ES-I3 (cell line): ENCODE measurements around the gene UTF1.
"Not testable (repeated sequence)": the region's sequence is repeated elsewhere in the genome, so short reads cannot be mapped to it uniquely, and the experiment has no call there.

Experiments used
- H3K36me3 ChIP-seq: 2 replicates; pipeline ENCODE4 v1.6.1; 2013; ENCODE audit warnings: mild to moderate bottlenecking, low read length, control low read depth, moderate library complexity; ENCODE audit not compliant: insufficient read depth
- H3K4me1 ChIP-seq: 2 replicates; pipeline ENCODE4 v1.6.1; 2013; ENCODE audit warnings: mild to moderate bottlenecking, control low read depth, low read length; ENCODE audit not compliant: insufficient read depth
- H3K9ac ChIP-seq: 2 replicates; pipeline ENCODE4 v1.6.1; 2013; ENCODE audit warnings: low read depth, mild to moderate bottlenecking, low read length, moderate library complexity
- H3K9me3 ChIP-seq: 2 replicates; pipeline ENCODE4 v1.6.1; 2013; ENCODE audit warnings: mild to moderate bottlenecking, low read length, moderate library complexity; ENCODE audit not compliant: control insufficient read depth, insufficient read depth

UTF1 gene

DNA sequence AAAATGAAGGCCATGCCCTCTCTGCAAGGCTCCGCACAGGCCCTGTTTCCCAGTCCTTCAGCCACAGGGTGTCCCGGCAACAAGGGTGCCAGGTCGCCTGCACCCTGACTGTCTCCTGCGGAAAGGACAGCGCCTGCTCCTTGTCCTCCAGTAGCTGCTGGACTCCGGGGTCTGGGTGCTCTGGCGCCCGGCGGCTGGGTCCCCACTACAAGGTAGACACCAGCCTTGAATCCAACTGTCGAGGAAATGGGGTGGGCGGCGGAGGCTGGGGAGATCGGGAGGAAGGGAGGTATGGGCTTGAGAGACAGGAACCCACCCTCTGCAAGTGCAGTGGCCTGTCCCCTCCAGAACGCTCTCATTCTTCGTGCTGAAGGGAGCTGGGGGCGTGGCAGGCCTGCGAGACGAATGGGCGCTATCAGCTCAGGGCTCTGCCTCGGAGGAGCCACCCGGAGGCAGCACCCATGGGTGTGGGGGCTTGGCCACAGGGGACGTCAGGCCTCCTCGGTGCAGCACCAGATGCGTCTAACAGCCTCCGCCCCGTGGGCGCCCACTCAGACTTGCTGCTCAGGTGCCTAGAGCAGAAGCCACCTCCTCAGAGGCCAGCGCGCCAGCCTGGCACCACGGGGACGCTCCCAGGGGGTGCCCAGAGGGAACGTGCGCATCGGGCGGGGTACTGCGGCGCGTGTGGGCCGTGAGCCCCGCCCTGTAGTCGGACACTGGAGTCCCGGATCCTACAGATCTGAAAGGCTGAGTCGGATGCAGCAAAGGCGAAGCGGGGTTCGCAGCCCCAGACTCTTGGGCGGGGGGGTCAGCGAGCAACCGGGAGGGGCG, 31.1 kb downstream of the UTF1 start:
- peak overlapping the region; percentile 37 for H3K9ac ChIP-seq
- H3K36me3 ChIP-seq, result no peaks in the 10 kb centered on the region; the same call in 1 of the 2 replicates
- H3K9me3 ChIP-seq, result no peaks in the 10 kb centered on the region
- H3K4me1 ChIP-seq, result peaks cover 14% of the 10 kb centered on the region; the same call in 1 of the 2 replicates

DNA sequence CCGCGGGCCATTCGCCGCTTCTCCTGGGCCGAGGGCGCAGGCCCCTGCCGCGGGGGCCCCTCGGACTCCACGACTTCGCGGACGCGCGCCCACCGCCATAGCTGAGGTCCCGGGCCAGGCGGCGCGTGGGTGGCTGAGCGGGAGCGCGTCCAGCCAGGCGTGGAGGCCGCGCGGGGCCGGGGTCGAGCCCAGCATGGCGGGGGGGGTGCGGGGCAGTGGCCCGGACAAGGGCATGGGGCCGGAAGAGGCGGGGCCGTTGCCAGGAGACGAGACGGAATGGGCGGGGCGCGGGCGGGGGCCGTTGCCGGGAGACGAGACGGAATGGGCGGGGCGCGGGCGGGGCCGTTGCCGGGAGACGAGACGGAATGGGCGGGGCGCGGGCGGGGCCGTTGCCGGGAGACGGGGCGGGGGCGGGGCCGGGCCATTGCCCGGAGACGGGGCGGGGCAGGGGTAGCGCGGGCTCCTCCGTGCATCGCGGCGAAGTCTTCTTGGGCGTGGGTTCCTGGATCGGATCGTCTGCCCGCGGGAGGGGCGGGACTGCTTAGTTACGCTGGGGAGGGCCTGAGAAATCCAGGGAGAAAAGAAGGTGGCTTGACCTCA, 31.8 kb downstream of the UTF1 start:
- peaks cover 14% of the 10 kb centered on the region; the same call in 1 of the 2 replicates for H3K4me1 ChIP-seq

DNA sequence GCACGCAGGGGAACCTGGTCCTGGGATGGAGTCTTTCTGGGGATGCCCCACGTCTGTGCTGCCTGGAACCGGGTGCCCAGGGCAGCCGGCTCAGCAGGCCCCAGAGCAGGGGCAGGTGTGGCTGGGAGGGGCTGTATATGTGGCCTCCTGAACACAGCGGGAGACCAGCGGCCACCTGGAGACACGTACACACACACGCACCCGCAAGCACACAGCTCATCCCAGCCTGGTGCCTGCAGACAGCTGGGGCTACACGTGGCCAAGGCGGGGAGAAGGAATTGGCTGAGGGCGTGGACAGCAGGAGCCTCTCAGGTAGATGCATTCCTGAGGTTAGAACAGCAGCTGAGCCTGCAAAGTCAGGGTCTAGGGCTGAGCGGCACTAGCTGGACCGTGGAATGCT, 32.7 kb downstream of the UTF1 start:
- no peaks in the 10 kb centered on the region; the same call in 1 of the 2 replicates for H3K36me3 ChIP-seq

More for the DNA sequence above, 31.8 kb downstream of the UTF1 start:
- no peaks in the 10 kb centered on the region for H3K9me3 ChIP-seq
- peak overlapping the region; percentile 40; the same call in 1 of the 2 replicates for H3K9ac ChIP-seq
- H3K36me3 ChIP-seq, result no peaks in the 10 kb centered on the region; the same call in 1 of the 2 replicates

DNA sequence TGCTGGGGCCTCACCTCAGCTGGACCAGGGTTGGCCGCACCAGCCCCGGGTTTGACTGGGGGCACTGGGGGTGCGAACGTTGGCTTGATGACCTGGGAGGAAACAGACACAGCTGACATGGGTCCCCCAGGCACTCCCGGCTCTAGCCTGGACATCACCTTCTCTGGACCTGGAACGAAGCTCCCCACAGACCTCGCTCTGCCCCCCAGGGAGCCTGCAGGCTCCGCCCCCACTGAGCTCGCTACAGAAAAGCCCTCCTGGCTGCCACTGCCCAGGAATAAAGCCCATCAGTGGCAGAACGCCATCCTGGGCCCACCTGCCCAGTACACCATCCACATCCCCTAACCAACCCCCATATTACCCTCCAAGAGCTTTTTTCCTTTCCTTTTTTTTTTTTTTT, 33.7 kb downstream of the UTF1 start:
- Histone ChIP-seq H3K9ac (no peak overlapping the region), H3K4me1 (peaks cover 8% of the 10 kb centered on the region; the same call in 1 of the 2 replicates)

More for the DNA sequence above, 32.7 kb downstream of the UTF1 start:
- Histone ChIP-seq H3K9me3 (no peaks in the 10 kb centered on the region), H3K4me1 (peaks cover 14% of the 10 kb centered on the region; the same call in 1 of the 2 replicates), H3K9ac (peak overlapping the region; percentile 40; the same call in 1 of the 2 replicates)

DNA sequence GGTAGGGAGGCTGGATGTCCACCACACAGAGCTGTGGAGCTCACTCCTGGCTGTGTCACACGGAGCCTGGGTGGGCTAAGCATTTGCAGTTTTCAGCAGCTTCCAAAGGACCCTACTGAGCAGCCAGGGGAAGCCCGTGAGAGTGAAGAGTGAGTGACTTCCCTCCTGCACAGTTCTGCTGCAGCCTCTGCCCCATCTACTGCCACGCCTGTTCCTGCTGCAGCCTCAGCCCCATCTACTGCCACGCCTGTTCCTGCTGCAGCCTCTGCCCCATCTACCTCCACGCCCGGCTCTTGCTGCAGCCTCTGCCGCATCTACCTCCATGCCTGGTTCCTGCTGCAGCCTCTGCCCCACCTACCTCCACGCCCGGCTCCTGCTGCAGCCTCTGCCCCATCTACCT, 34.4 kb downstream of the UTF1 start:
- Histone ChIP-seq H3K36me3 (no peaks in the 10 kb centered on the region; the same call in 1 of the 2 replicates), H3K4me1 (peaks cover 8% of the 10 kb centered on the region; the same call in 1 of the 2 replicates), H3K9me3 (no peaks in the 10 kb centered on the region), H3K9ac (no peak overlapping the region)

More for the DNA sequence above, 33.7 kb downstream of the UTF1 start:
- H3K36me3 ChIP-seq, result no peaks in the 10 kb centered on the region; the same call in 1 of the 2 replicates
- H3K9me3 ChIP-seq, result no peaks in the 10 kb centered on the region

DNA sequence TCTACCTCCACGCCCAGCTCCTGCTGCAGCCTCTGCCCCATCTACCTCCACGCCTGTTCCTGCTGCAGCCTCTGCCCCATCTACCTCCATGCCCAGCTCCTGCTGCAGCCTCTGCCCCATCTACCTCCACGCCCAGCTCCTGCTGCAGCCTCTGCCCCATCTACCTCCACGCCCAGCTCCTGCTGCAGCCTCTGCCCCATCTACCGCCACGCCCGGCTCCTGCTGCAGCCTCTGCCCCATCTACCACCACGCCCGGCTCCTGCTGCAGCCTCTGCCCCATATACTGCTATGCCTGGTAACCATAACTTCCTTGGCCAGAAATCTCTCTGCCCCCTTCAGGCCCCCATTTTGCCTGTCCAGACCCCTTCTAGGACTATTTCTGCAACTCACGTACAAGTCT, 35.0 kb downstream of the UTF1 start:
- not testable (repeated sequence) for H3K9me3 ChIP-seq, H3K9ac ChIP-seq, H3K4me1 ChIP-seq, H3K36me3 ChIP-seq

DNA sequence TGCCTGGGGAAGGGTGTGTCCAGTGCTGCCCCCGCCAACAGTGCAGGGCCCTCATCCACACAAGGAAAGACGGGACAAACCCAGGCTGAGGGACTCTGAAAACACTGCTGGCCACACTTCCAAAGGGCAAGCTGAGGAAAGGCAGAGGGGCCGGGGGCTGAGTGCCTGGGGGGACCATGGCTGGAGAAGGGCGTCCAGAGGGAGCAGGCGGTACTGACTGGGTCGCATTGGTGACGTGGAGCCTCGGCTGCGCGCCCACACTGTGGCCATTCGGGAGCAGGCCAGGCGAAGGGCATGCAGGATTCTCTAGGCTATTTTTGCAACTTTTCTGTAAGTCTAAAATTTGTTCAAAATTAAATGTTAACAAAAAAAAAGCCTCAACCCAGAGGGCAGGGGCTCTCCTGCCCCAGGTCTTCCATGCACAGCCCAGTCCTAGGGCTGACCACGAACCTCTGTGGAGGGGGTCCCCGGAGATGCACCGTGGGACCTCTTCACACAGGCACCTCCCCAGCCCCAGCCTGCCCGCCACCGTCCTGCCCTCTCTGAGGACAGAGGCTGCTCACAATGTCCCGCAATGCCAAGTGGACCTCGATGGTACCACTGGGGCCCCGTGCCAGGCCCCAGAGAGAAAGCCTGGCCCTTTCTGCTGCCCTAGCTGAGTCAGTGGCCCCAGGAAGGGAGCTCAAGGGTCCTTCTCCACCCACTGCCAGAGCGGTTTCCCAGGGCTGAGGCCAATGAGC, 36.2 kb downstream of the UTF1 start:
- no peaks in the 10 kb centered on the region; the same call in 1 of the 2 replicates for H3K36me3 ChIP-seq
- no peaks in the 10 kb centered on the region for H3K9me3 ChIP-seq
- H3K9ac ChIP-seq, result no peak overlapping the region
- peaks cover 5% of the 10 kb centered on the region; the same call in 1 of the 2 replicates for H3K4me1 ChIP-seq

DNA sequence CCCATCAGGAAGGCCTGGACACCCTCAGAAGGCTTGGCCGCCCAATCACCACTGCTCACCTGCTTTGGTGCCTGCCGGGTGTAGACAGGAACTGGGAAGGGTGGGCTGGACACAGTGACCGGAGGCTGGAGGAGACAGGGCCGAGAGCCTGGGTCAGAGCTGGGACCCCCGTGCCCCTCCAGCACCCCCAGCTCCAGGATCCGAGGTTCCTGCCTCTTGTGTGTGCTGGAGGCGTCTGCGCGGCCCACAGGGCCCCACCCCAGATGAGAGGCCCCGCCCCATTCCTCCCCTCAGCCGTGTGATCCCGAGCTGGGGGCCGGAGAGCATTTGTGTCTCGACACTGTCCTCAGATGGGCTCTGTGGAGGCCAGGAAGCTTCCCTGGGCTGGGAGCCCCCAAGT, 37.3 kb downstream of the UTF1 start:
- no peak overlapping the region for H3K9ac ChIP-seq

DNA sequence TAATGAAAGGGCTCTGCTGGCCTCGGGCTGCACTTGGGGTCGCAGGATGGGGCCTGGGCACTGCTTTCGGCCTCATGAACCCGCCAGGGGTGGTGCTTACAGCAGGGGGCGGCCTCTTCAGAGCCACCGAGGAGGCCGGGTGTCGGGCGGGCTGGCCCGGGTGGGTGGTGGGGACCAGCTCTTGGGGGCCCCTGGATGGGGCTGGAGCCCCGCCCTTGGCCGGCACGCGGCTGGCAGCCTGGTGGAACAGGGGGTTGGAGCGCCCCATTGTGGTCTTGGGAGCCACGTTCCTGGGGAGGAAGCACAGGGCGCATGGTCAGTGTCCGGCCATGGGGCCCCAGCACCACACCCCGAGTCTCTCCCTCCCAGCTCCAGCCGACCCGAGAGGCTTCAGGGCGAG, 37.8 kb downstream of the UTF1 start:
- H3K4me1 ChIP-seq, result no peaks in the 10 kb centered on the region
- H3K36me3 ChIP-seq, result no peaks in the 10 kb centered on the region; the same call in 1 of the 2 replicates
- H3K9ac ChIP-seq, result no peak overlapping the region
- H3K9me3 ChIP-seq, result no peaks in the 10 kb centered on the region

More for the DNA sequence above, 37.3 kb downstream of the UTF1 start:
- Histone ChIP-seq H3K4me1 (peaks cover 3% of the 10 kb centered on the region; the same call in 1 of the 2 replicates), H3K9me3 (no peaks in the 10 kb centered on the region), H3K36me3 (no peaks in the 10 kb centered on the region; the same call in 1 of the 2 replicates)

DNA sequence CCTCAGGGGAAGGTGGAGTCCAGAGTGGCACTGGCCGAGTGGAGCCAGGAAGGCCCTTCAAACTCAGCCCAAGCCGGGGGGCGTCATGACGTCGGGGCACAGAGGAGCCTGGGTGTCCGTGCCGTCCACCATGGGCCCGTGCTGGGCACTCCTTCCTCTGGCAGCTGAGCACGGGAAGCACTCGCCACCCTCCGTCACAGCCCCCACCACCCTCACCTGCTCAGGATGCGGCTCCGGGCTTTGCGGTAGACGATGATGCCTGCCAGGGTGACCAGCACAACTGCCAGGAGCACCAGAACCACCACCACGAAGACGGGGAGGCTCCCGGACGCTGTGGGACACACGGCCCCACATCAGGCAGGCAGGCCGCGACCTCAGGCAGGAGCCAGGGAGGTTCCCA, 38.5 kb downstream of the UTF1 start:
- H3K4me1 ChIP-seq, result no peaks in the 10 kb centered on the region
- H3K36me3 ChIP-seq, result no peaks in the 10 kb centered on the region; the same call in 1 of the 2 replicates
- H3K9ac ChIP-seq, result no peak overlapping the region
- no peaks in the 10 kb centered on the region for H3K9me3 ChIP-seq

DNA sequence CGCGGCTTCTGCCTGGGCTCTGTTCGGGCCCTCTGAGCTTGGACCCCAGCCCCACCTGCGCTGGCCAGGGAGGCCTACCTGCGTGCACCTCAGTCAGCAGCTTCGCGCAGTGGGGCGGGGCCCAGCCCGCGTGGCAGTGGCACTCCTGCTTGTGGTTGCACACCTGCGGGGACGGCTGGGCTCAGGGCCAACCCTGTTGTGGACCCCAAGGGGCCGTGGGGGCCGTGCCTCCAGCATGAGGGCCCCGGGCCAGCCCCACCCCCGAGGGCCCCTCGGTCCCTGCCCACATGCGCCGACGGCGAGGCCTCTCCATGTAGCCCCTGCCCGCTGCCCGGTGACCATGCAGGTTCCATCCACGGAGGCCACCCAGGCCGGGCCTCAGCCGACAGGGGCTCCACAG, 39.4 kb downstream of the UTF1 start:
- Histone ChIP-seq H3K9me3 (no peaks in the 10 kb centered on the region), H3K36me3 (no peaks in the 10 kb centered on the region; the same call in 1 of the 2 replicates), H3K4me1 (no peaks in the 10 kb centered on the region), H3K9ac (no peak overlapping the region)

DNA sequence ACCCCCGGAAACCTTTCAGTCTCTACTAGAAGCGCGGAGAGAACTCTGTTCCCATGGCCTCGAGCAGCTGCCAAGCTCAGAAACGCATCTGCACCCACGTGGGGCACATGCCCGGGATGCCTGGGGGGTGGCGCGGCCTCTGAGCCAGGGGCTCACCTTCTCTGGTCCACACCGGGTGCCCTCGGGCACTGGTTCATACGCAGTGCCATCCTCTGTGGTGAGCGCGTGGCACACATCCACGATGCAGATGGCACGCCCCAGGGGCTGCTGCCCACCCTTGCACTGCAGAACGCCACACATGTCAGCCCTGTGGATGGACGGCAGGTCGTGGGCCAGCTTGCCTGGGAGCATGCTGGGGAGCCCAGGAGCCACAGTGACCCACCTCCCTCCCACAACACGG, 40.2 kb downstream of the UTF1 start:
- Histone ChIP-seq H3K36me3 (no peaks in the 10 kb centered on the region; the same call in 1 of the 2 replicates), H3K9ac (no peak overlapping the region), H3K9me3 (no peaks in the 10 kb centered on the region), H3K4me1 (no peaks in the 10 kb centered on the region; the same call in 1 of the 2 replicates)

DNA sequence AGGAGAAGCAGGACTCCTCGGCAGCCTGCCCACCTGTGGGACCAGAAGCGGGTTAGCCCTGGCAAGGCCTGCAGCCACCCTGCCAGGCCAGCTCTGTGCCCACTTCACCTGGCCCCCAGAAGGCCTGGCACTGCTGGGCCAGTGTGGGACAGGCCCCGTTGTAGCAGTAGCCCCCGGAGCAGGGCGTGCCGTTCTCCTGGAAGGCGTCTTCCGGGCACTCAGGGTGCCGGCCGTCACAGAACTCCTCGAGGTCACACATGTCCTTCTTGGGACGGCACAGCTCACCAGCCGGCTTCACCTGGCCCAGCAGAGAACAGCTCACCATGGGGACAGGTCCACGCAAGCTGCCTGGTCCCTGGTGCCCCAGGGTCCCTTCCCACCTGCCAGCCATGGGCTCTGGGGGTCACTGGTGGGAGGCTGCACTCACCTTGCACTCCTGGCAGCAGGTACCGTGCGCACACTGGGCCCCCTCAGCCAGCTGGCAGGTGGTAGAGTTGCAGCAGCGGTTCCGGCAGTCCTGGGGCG, 40.8 kb downstream of the UTF1 start:
- no peak overlapping the region for H3K9ac ChIP-seq
- no peaks in the 10 kb centered on the region for H3K9me3 ChIP-seq
- no peaks in the 10 kb centered on the region; the same call in 1 of the 2 replicates for H3K36me3 ChIP-seq
- no peaks in the 10 kb centered on the region; the same call in 1 of the 2 replicates for H3K4me1 ChIP-seq
